Measurements from ENCODE around the gene TWF1.
"Not testable (repeated sequence)": the region's sequence is repeated elsewhere in the genome, so short reads cannot be mapped to it uniquely, and the experiment has no call there.

The TWF1 gene

GRCh38 chr12:43805860-43806736 lies at the start of gene TWF1:
Gene TWF1, minus strand, starts transcription at chr12:43806317. Its CDS starts 72 bp downstream, at chr12:43806245.
- no peak for TF ChIP-seq CTCF (IDR thresholded peaks at IDR 0.05; ENCODE audit: extremely low read depth, insufficient read depth, missing control alignments)
- DNase-seq (ENCODE audit: low spot score), result peak; percentile 92
- in situ Hi-C loops (cut with MboI; ENCODE audit: low pct_unique_long_range_greater_than_20kb, low sequenced_read_pairs, unreplicated experiment), result no loop called here

- in situ Hi-C loops (cut with MboI; ENCODE audit: low pct_unique_long_range_greater_than_20kb, low sequenced_read_pairs, unreplicated experiment), result no loop called here
- DNase-seq (ENCODE audit: low spot score), result no peak
- TF ChIP-seq CTCF (IDR thresholded peaks at IDR 0.05; ENCODE audit: extremely low read depth, insufficient read depth, missing control alignments), result no peak
Observed at GRCh38 chr12:43852744-43853143, 46.6 kb upstream of the TWF1 start.

- in situ Hi-C loops (cut with MboI; ENCODE audit: low pct_unique_long_range_greater_than_20kb, low sequenced_read_pairs, unreplicated experiment), result no loop called here
- TF ChIP-seq CTCF (IDR thresholded peaks at IDR 0.05; ENCODE audit: extremely low read depth, insufficient read depth, missing control alignments), result no peak
- DNase-seq (ENCODE audit: low spot score), result no peak
Observed at GRCh38 chr12:43848786-43849185, 42.7 kb upstream of the TWF1 start.

- in situ Hi-C loops (cut with MboI; ENCODE audit: low pct_unique_long_range_greater_than_20kb, low sequenced_read_pairs, unreplicated experiment), result no loop called here
- no peak for DNase-seq (ENCODE audit: low spot score)
- TF ChIP-seq CTCF (IDR thresholded peaks at IDR 0.05; ENCODE audit: extremely low read depth, insufficient read depth, missing control alignments), result no peak
Observed at GRCh38 chr12:43848226-43848507, 42.0 kb upstream of the TWF1 start.

GRCh38 chr12:43847425-43848225 lies 41.5 kb upstream of the TWF1 start:
- DNase-seq (ENCODE audit: low spot score); in situ Hi-C loops (cut with MboI; ENCODE audit: low pct_unique_long_range_greater_than_20kb, low sequenced_read_pairs, unreplicated experiment): not testable (repeated sequence)

- in situ Hi-C loops (cut with MboI; ENCODE audit: low pct_unique_long_range_greater_than_20kb, low sequenced_read_pairs, unreplicated experiment), result no loop called here
- DNase-seq (ENCODE audit: low spot score), result no peak
- TF ChIP-seq CTCF (IDR thresholded peaks at IDR 0.05; ENCODE audit: extremely low read depth, insufficient read depth, missing control alignments), result no peak
Observed at GRCh38 chr12:43842259-43842658, 36.1 kb upstream of the TWF1 start.

- no peak for DNase-seq (ENCODE audit: low spot score)
- no peak for TF ChIP-seq CTCF (IDR thresholded peaks at IDR 0.05; ENCODE audit: extremely low read depth, insufficient read depth, missing control alignments)
- in situ Hi-C loops (cut with MboI; ENCODE audit: low pct_unique_long_range_greater_than_20kb, low sequenced_read_pairs, unreplicated experiment), result no loop called here
Observed at GRCh38 chr12:43841253-43841652, 35.1 kb upstream of the TWF1 start.

Measured in GM13977 (cell line).